Kidney epithelial cell (primary cell): Measurements from ENCODE around the gene ZDHHC21. TPM values are rescaled to one million over a fixed set of nuclear protein-coding genes. Genes with fewer than 3 reads are reported as not detected.

Source experiments
- DNase-seq: peaks from one replicate; pipeline ENCODE4 v3.0.0-alpha.2; 2010; ENCODE audit warnings: low read depth
- H3K27me3 ChIP-seq: 2 replicates; pipeline ENCODE4 v1.6.0; 2011; ENCODE audit warnings: low read length; ENCODE audit not compliant: control insufficient read depth, insufficient read depth
- H3K36me3 ChIP-seq: 2 replicates; pipeline ENCODE4 v1.5.1; 2011; ENCODE audit warnings: low read length; ENCODE audit not compliant: control insufficient read depth, insufficient read depth
- H3K4me3 ChIP-seq: 2 replicates; pipeline ENCODE4 v1.5.1; 2011; ENCODE audit warnings: low read depth, mild to moderate bottlenecking, control low read depth, low read length
- total RNA-seq: library from RNA; depleted of rRNA; stranded (reverse); fragments of >200 nt; gene quantifications from 2 replicates; pipeline ENCODE4 v1.2.3, GENCODE V29; 2015
- TF ChIP-seq, protein P1 (sequence below): IDR thresholded peaks from 2 replicates; pipeline ENCODE4 v1.5.1; 2011; ENCODE audit warnings: mild to moderate bottlenecking, moderate library complexity, low read length, control low read depth, inconsistent platforms; ENCODE audit not compliant: insufficient read depth, poor library complexity, severe bottlenecking

Gene ZDHHC21
- total RNA-seq, 1 donor from 2014 or later, result 7.7 TPM

DNA sequence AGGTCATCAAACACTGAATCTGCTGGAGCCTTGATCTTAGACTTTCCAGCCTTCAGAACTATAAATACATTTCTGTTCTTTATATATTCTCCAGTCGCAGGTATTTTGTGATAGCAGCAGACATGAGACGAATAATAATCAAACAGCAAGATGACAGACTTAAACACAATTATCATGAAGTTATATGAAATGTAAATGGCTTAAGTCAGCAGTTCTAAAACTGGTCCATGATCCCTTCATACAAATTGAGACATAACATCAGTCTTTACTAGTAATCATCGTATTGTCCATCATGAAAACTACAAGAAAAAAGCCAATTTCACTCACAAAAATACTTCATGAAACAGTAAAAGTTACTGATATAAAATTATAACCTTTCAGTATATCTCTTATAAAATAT, 101.8 kb downstream of the ZDHHC21 start:
- no peaks in the 10 kb centered on the region for H3K27me3 ChIP-seq
- peaks cover 1% of the 10 kb centered on the region for H3K36me3 ChIP-seq
- TF ChIP-seq, protein P1, sequence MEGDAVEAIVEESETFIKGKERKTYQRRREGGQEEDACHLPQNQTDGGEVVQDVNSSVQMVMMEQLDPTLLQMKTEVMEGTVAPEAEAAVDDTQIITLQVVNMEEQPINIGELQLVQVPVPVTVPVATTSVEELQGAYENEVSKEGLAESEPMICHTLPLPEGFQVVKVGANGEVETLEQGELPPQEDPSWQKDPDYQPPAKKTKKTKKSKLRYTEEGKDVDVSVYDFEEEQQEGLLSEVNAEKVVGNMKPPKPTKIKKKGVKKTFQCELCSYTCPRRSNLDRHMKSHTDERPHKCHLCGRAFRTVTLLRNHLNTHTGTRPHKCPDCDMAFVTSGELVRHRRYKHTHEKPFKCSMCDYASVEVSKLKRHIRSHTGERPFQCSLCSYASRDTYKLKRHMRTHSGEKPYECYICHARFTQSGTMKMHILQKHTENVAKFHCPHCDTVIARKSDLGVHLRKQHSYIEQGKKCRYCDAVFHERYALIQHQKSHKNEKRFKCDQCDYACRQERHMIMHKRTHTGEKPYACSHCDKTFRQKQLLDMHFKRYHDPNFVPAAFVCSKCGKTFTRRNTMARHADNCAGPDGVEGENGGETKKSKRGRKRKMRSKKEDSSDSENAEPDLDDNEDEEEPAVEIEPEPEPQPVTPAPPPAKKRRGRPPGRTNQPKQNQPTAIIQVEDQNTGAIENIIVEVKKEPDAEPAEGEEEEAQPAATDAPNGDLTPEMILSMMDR, result no peak
- no peak overlapping the region for H3K4me3 ChIP-seq
- DNase-seq, result no peak

DNA sequence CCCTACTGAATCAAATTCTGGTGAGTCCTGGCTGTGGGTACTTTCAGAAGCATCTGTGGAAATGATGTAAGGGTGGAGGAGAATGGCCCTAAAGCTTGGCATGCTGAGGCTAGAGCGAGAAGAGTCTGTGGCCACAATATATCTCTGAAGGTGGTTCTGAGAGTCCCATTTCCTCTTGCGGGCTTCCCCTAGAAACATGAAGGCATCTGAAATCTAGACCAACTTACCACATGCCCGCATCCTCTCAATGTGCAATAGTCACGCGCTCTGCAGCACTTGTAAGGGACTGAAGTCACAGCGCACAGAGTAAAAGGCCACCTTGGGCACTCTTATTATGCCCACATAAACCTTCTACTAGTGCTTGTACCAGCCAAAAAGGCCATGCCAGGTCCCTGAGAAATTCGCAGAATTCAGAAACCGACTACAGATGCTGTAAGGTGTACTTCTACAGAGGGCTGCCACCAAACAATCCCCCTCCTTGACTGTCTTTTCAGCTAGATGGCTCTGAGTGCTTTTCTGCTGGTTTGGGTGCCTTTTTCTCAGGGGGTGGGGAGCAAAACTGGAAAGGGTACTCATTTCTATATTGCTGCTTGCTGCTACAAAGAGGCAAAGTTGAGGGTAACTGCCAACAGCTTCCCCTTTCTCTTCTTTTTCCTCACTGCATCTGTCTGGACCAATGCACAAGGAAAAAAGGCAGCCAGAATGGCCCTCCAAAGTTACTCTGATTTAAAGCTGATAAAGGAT, 107.3 kb downstream of the ZDHHC21 start:
- TF ChIP-seq, protein P1, result no peak
- no peak overlapping the region for H3K4me3 ChIP-seq
- no peak for DNase-seq
- H3K36me3 ChIP-seq, result no peaks in the 10 kb centered on the region
- H3K27me3 ChIP-seq, result no peaks in the 10 kb centered on the region

DNA sequence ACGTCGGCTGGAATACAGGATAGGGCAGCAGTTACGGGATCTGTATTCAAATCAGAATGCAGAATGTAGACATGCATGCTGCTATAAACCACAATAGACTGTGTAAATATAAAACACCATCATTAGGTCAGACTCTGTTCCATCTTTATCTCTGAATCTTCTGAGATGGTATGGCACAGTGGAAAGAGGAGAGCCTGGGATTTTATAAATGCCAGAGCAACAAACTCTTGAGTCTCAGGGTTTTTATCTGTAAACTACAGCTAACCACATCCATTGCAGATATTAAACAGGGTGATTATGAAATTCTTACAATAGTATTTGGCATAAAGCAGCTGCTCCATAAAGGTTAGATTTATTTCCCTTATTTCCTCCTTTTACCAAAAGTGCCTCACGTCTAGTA, 108.7 kb downstream of the ZDHHC21 start:
- Histone ChIP-seq H3K36me3 (no peaks in the 10 kb centered on the region), H3K4me3 (no peak overlapping the region), H3K27me3 (no peaks in the 10 kb centered on the region)
- DNase-seq, result no peak
- TF ChIP-seq, protein P1, result no peak

DNA sequence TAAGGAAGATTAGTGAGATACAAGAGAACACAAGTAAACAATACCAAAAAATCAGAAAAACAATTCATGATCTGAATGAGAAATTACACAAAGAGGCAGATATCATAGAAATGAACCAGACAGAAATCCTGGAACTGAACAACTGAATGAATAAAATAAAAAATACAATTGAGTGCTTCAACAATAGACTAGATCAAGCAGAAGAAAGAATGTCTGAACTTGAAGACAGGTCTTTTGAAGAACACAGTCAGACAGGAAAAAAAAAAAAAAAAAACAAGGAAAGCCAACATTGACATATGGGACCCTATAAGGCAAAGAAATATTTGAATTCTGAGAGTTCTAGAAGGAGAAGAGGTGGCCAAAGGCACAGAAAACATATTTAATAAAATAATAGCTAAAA, 115.2 kb downstream of the ZDHHC21 start:
- no peak for DNase-seq
- H3K36me3 ChIP-seq, result no peaks in the 10 kb centered on the region
- no peak overlapping the region for H3K4me3 ChIP-seq
- H3K27me3 ChIP-seq, result no peaks in the 10 kb centered on the region
- TF ChIP-seq, protein P1, result no peak

DNA sequence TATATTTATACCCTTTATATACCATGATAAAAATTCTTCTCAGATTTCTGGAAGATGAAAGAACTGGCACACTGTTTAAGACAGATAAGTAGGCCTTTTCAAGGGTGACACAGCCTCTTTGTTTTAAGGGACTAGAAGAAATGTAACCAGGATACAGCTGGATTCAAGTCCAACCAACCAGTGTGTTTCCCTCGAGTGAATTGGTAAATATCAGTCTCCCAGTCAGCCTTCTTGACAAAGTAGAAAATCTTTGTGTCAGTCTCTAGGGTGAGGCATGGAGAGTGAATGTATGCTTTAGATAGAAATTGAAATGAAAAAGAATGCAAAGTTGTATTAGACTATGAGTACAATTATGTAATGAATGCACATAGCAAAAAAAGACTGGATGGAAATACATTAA, 119.1 kb downstream of the ZDHHC21 start:
- DNase-seq, result no peak
- no peaks in the 10 kb centered on the region for H3K27me3 ChIP-seq
- TF ChIP-seq, protein P1, result no peak
- no peaks in the 10 kb centered on the region for H3K36me3 ChIP-seq
- H3K4me3 ChIP-seq, result no peak overlapping the region

DNA sequence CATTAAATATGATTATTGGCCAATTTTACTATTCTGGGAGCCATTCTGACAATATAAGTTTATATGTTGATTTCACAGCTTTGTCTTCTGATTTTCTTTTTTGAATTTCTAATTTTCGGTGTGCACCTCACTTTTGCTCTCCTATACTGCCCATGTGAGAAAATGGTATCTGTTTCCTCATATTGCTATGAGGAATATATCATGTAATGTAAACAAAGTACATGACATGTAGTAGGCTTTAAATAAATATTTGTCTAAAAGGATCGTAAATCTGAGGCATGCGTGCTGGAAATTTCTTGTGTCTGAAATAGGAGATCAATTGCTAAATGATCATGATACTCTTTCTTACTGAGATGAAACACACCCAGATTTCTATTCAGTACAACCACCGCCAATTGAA, 119.9 kb downstream of the ZDHHC21 start:
- Histone ChIP-seq H3K36me3 (no peaks in the 10 kb centered on the region), H3K4me3 (no peak overlapping the region), H3K27me3 (no peaks in the 10 kb centered on the region)
- no peak for DNase-seq
- TF ChIP-seq, protein P1, result no peak
